Fibroblast of villous mesenchyme (primary cell): Measurements from ENCODE around the gene HOMER3. TPM values are rescaled to one million over a fixed set of nuclear protein-coding genes. Genes with fewer than 3 reads are reported as not detected.

Source experiments
- DNase-seq: peaks from one replicate; pipeline ENCODE4 v3.0.0-alpha.2; 2010; ENCODE audit warnings: low read depth
- H3K4me3 ChIP-seq: 2 replicates; pipeline ENCODE4 v1.5.1; 2011; ENCODE audit warnings: low read depth, mild to moderate bottlenecking, low read length
- total RNA-seq: library from RNA; depleted of rRNA; stranded (reverse); fragments of >200 nt; gene quantifications from 2 replicates; pipeline ENCODE4 v1.2.3, GENCODE V29; 2012
- TF ChIP-seq, protein P1 (sequence below): IDR thresholded peaks from 2 replicates; pipeline ENCODE4 v1.5.1; 2012; ENCODE audit warnings: low read depth, mild to moderate bottlenecking, low read length; ENCODE audit not compliant: insufficient read depth

HOMER3 gene
- total RNA-seq, 1 donor, result 58.3 TPM

DNA sequence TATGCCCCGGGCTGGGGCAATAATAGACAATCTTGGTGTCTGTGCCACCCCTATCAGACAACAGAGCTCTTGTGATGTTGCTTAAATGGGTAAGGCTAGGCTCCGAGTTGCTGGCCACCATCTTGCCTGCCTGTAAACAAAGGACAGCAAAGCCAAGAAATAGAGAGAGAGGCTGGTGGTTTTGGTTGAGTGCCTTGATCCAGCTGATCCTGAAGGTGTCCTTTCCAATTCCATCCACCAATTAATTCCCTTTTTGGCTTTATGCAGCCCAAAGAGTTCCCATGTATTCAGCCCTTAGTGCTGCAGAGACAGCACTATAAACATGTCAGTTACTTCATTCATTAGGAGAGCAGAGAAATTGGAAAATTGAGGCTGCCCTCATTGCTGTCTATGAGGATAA is 41.7 kb upstream of the HOMER3 start:
- H3K4me3 ChIP-seq, result no peak overlapping the region
- TF ChIP-seq, protein P1, sequence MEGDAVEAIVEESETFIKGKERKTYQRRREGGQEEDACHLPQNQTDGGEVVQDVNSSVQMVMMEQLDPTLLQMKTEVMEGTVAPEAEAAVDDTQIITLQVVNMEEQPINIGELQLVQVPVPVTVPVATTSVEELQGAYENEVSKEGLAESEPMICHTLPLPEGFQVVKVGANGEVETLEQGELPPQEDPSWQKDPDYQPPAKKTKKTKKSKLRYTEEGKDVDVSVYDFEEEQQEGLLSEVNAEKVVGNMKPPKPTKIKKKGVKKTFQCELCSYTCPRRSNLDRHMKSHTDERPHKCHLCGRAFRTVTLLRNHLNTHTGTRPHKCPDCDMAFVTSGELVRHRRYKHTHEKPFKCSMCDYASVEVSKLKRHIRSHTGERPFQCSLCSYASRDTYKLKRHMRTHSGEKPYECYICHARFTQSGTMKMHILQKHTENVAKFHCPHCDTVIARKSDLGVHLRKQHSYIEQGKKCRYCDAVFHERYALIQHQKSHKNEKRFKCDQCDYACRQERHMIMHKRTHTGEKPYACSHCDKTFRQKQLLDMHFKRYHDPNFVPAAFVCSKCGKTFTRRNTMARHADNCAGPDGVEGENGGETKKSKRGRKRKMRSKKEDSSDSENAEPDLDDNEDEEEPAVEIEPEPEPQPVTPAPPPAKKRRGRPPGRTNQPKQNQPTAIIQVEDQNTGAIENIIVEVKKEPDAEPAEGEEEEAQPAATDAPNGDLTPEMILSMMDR, result no peak
- DNase-seq, result no peak

DNA sequence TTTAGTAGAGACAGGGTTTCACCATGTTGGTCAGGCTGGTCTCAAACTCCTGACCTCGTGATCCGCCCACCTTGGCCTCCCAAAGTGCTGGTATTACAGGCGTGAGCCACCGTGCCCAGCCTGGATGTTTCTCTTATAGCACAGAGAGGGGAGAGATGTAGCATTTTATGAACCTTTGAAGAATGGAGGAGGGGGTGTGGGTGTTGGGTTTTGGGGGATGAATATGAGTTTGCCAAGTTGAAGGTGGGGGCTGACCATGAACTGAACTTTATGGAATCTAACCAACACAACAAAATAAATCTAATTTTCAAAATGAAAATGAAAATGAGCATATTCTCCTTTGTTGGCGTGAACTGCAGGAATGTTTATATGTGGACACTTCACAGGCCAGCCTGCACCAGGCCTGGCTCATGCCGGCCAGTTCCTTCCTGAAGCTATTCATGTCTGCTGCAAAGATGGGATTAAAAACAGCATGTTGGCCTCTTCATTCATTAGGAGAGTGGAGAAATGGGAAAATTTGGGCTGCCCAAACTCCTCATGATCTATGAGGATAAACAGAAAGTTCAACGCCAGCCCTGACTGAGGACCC is 39.5 kb upstream of the HOMER3 start:
- TF ChIP-seq, protein P1, result no peak
- no peak overlapping the region for H3K4me3 ChIP-seq
- no peak for DNase-seq

DNA sequence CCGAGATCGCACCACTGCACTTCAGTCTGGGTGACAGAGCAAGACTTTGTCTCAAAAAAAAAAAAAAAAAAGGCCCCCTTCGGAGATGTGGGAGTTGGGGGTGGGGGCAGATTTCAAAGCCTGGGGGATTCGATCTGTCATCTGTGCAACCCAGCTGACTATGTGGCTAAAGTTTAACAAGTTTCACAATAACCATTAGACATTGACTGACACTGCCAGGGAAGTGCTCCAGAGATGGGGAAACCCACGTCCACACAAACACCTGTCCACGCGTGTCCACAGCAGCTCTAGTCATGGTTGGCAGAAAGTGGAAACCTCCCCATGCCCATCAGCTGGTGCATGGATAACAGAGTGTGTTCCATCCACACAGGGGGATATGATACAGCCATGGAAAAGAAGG is 37.6 kb upstream of the HOMER3 start:
- DNase-seq, result no peak
- TF ChIP-seq, protein P1, result no peak
- no peak overlapping the region for H3K4me3 ChIP-seq

DNA sequence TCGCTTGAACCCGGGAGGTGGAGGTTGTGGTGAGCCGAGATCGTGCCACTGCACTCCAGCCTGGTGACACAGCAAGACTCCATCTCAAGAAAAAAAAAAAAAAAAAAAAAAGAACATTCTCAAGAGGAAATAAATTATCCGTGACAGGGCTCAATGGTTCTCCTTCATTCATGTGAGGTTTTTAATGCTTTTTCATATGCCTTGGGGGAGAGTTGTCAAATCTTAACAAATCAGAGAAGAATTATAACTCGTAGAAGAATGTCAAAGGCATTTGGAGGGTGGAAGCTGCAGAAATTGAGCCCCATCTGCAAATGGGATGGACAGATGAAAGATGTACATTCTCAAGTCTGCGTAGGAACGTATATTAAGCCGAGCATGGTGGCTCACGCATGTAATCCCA is 34.9 kb upstream of the HOMER3 start:
- TF ChIP-seq, protein P1, result no peak
- DNase-seq, result no peak
- no peak overlapping the region for H3K4me3 ChIP-seq

DNA sequence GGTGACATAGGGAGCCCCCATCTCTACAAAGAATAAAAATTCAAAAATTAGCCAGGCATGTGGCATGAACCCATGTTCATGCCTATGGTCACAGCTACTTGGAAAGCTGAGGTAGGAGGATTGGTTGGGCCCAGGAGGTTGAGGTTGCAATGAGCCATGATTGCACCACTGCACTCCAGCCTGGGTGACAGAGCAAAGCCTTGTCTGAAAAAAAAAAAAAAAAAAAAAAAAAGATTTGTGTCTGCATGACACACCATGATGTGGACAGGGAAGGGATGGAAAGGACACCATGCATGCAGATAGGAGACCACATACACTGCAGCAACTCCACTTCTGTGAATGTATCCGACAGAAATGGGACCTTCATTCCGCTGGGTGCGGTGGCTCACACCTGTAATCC is 34.0 kb upstream of the HOMER3 start:
- H3K4me3 ChIP-seq, result no peak overlapping the region
- no peak for DNase-seq
- TF ChIP-seq, protein P1, result no peak

DNA sequence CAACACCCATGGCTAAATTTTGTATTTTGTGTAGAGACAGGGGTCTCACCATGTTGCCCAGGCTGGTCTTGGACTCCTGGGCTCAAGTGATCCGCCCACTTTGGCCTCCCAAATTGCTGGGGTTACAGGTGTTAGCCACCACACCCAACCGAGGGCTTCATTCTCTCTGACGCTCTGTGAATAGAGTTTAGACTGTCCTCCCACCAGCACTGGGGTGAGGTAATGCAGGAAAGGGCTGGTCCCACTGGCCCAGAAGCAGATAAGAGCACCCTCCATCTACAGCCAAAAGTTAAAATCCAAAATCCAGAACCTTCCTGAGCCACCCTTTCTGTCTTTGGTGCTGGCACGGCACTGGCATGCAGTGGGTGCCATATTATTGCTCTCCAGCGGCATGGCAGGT is 31.8 kb upstream of the HOMER3 start:
- H3K4me3 ChIP-seq, result no peak overlapping the region
- TF ChIP-seq, protein P1, result no peak
- no peak for DNase-seq

DNA sequence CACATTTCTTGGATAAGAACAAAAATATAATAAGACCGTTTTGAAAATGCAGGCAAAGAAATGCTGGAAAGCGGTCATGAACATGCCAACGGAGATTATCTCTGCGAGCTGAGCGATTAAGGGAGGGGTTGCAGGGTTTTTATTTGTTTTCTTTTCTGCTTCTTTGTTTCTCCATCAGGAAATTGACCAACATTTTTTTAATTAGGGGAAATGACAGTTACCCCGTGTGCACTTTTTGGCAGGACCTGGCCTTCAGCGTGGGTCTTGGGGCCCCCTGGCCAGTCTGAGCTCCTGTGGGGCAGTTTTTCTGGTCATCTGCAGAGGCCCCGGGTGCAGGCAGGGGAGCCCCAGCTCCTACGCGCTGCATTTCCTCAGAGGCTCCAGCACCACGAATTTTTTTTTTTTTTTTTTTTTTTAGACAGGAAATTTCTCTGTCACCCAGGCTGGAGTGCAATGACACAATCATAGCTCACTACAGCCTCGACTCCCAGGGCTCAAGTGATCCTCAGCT is 31.3 kb upstream of the HOMER3 start:
- TF ChIP-seq, protein P1, result no peak
- peak; percentile 66 for DNase-seq
- H3K4me3 ChIP-seq, result no peak overlapping the region
